GM19023 (cell line): ENCODE results near the gene TMEM190.
"Not testable (repeated sequence)": the region's sequence is repeated elsewhere in the genome, so short reads cannot be mapped to it uniquely, and the experiment has no call there.

ENCODE experiments used
- ATAC-seq: cut with Tn5 transposase; IDR thresholded peaks from one replicate; pipeline ENCODE4 v1.9.1; 2021; ENCODE audit warnings: mild to moderate bottlenecking, moderate library complexity; ENCODE audit not compliant: unreplicated experiment

The TMEM190 gene

DNA sequence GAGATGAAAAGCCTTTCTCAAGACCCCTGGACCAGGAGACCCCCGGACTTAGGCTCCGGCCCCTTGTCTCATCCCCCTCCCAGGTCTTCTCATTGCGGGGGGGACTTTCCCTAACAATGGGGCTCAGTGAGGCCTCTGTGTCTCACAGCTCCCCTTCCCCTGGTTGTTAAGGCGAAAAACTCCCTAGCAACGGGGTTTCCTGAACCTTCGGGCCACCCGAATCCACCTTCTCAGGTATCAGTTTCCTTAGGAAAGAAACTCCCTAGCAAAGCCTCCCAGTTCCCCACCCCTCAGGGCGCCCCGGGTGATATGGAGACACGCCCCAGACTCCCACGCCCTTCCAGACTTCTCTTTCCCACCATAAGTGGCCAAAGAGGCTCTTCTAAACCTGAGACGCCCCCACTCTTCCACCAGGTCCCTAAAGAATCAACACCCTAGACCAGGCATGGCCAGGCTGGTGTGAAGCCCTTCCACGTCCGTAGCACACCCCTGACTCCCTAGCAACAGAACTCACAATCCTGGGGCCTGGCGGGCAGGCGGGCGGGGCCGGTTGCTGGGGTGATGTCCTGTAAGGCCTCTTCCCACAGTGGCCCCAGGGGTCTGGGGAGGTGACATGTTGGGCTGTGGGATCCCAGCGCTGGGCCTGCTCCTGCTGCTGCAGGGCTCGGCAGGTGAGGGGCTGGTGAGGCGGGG lies at the start of gene TMEM190:
Gene TMEM190, plus strand, starts transcription at position 586 of the 693 bp plus-strand sequence. Its CDS starts 28 bp downstream, at position 614.
- ATAC-seq: no peak

DNA sequence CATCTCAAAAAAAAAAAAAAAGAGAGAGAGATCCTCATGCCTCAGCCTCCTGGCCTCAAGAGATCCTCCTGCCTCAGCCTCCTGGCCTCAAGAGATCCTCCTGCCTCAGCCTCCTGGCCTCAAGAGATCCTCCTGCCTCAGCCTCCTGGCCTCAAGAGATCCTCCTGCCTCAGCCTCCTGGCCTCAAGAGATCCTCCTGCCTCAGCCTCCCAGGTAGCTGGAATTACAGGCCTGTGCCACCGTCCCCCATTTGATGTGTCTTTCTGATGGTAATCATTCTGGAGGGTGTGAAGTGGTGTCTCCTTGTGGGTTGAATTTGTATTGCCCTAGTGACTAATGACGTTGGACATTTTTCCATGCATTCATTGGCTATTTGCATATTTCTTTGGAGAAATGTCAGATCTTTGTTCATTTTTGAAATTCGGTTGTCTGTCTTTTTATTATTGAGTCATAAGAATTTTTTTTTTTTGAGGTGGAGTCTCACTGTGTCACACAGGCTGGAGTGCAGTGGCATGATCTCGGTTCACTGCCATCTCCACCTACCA lies 47.8 kb upstream of the TMEM190 start:
- not testable (repeated sequence) for ATAC-seq

DNA sequence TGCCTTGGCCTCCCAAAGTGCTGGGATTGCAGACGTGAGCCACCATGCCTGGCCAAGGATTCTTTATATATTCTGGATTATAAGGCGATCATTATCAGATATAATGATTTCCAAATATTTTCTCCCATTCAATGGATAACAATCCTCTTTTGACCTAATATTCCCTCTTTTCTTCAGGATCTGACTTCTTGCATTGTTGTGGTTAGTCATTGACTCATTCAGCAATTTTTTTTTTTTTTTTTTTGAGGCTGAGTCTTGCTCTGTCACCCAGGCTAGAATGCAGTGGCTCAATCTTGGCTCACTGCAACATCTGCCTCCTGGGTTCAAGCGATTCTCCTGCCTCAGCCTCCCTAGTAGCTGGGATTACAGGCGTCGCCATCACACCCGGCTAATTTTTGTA lies 46.8 kb upstream of the TMEM190 start:
- not testable (repeated sequence) for ATAC-seq

GRCh38 chr19:55333870-55334269 lies 42.8 kb upstream of the TMEM190 start:
- ATAC-seq: no peak

DNA sequence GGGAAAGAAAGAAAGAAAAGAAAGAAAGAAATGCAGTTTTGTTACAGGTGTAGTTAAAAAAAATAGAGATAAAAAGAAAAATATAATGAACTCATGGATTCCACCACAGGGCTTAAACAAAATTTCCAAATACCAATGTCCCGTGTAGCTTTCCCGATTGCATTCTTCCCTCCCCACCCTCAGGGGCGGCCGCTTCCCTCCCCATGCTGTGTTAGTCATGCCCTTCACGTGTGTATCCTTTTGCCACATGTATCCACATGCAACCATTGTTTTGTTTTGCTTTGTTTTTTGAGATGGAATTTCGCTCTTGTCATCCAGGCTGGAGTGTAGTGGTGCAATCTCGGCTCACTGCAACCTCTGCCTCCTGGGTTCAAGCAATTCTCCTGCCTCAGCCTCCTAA lies 40.5 kb upstream of the TMEM190 start:
- ATAC-seq: no peak

DNA sequence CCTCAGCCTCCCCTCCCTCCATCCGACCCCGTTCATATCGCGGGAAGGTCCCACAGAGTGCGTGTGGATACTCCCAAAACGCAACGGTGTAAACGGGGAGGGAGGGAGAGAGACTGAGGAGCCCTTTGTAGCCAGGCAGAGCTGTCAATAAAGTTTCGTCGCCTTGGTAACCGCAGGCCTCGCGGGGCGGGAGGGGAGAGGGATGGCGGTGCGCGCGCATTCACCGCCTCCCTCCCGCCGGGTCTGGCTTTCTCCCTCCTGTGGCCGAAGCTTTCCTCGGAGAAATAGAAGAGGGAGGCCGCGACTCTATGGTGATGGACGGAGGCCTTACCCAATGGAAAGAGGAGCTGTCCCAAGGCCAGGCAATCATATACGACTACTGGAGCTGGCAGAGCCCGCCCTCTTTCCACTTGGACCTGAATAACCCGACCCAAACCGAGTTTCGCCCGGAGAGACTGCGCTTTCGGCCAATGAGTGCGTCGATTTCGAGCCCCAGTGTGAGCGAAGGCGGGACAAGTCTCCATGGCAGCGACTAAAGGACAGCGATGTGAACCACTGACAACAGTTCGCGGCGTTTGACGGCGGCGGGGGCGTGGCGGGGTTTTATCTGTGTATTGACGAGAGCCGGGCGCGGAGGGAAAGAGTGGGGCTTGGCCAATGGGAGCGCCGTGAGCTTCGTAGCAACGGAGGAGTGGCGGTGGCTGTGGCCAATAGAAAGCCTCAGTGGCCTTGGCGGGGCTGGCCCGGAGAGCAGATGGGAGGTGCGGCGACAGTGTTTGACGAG lies 37.3 kb upstream of the TMEM190 start, which contains the start of gene KMT5C:
Gene KMT5C, plus strand, starts transcription at position 772 of the 784 bp plus-strand sequence. CDS start 2,061 bp downstream, outside the sequence.
- ATAC-seq: peak; percentile 83

DNA sequence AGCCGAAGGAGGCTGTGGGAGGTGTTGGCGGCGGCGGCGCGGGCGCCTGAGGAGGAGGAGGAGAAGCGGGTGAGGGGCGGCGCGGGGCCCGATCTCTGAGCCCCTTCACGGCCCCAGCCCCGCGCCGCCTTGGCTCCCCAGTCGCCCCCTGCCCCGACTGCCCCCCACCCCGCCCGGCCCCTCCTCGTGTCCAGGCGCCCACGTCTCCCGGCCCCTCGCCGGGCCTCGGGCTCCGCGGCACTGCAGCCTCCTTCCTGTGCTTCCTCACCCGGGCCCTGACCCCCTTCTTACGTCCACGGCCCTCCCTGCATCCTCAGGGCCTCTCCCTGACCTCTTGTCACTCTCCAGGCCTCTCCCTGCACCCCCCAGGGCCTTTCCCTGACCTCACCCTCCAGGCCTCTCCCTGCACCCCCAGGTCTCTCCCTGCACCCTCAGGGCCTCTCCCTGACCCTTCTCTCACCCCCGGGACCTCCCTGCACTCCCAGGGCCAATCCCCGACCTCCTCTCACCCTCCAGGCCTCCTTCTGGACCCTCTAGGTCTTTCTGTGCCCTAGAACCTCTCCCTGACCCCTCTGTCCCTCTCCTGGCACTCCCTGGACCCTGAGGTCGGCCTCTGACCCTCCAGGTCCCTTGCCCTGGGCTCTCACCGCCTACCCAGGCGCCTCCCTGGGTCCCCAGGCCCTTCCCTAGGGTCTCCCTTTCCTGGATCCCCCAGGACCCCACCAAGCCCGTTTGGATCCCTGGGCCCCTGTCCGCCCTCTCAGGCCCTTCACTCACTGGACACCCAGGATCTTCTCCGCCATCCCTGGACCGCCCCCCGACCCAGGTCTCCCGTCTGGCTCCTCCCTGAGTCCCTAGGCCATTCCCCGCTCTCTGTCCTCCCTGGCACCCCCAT lies 36.5 kb upstream of the TMEM190 start:
- no peak for ATAC-seq

- no peak for ATAC-seq
These were observed 35.9 kb upstream of the TMEM190 start for GRCh38 chr19:55340784-55341147.

DNA sequence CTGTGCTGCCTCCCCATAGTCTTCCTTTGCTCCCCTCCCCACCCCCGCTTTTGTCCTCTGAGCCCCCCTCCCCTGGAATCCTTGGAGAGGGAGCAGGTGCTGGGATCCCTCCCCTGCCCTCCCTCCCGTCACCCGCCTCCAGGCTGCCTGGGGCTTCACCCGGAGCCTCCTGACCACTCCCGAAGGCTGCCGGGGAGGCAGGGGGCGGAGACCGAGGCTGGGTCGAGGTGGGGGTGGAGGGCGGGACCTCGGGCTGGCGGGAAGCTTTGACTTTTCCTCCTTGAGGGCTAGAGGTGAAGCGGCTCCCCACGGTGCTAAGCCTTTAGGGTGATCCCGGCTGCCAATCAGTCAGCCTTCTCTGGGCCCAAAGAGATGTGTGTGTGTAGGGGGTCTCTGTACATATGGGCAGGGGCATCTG lies 35.4 kb upstream of the TMEM190 start:
- ATAC-seq: no peak

- ATAC-seq: no peak
These were observed 34.8 kb upstream of the TMEM190 start for GRCh38 chr19:55341595-55342531.

- no peak for ATAC-seq
These were observed 32.2 kb upstream of the TMEM190 start for GRCh38 chr19:55344444-55344843.

- no peak for ATAC-seq
These were observed 31.4 kb upstream of the TMEM190 start for GRCh38 chr19:55345101-55345817.

DNA sequence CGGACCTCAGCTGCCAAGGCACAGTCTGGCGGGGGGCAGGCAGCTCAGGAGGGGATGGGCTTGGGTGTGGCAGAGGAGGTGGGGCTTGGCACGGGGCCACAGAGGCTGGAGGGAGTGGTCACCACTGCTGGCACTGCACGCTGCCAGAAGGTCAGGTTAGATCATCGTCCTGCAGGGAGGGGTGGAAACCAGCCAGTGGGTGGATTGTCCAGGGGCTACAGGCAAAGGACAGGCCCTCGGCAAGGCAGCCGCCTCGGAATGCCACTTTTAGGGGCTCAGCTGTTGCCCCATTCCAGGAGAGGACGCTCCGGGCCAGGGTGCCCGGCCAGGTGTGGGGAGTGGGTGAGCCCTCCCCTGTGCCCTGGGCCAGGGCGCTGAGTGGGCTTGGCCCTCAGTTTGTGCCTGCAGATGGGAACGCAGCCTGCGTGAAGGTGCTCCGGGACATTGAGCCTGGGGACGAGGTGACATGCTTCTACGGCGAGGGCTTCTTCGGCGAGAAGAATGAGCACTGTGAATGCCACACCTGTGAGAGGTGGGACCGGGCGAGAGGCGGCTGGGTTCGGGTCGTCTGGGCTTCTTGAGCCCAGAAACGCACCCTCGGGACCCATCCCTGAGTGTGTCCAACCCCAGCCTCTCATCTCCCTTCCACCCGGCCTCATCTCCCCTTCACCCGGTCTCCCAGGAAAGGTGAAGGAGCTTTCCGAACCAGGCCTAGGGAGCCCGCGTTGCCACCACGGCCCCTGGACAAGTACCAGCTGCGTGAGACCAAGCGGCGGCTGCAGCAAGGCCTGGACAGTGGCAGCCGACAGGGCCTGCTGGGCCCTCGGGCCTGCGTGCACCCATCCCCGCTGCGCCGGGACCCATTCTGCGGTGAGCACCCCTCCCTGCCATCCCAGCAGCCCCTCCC lies 30.6 kb upstream of the TMEM190 start:
- ATAC-seq: no peak

- ATAC-seq: no peak
These were observed 29.7 kb upstream of the TMEM190 start for GRCh38 chr19:55346725-55347441.

DNA sequence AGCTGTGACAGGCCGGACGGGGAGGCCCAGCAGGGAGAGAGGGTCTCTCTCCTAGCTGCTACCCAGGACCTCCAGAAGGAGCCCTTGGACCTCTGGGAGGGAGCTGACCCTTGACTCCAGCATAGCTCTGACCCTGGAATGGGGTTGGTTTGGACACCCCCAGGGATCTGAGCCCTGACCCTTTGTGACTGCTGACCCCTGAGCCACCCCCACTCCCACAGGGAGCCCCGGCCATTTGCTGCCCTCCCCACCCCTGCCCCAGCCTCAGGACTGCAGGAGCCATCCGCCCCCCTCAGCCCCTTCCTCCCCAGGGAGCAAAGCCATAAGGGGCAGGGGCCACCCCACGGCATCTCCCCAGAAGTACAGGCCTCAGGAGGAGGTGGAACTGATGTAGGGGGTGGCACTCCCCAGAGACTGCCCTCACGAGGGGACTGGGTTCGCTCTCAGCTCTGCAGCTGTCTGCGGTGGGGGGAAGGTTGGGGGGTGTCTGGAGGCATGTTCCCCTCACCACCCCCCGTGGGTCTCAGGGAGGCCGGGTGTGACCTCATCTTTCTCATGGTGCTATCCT lies 29.1 kb upstream of the TMEM190 start:
- ATAC-seq: no peak

- ATAC-seq: no peak
These were observed 28.1 kb upstream of the TMEM190 start for GRCh38 chr19:55348317-55349034.
